ENCODE results near the gene RNF130. TPM values are rescaled to one million over a fixed set of nuclear protein-coding genes. Genes with fewer than 3 reads are reported as not detected.

The RNF130 gene
- total RNA-seq, 1 donor from 2014 or later, result 29.8 TPM

GRCh38 chr5:180053061-180053602, 18.4 kb downstream of the RNF130 start:
- H3K36me3 Mint-ChIP-seq (ENCODE audit: low read depth, unreplicated experiment), result no peaks in the 10 kb centered on the region
- H3K9me3 Mint-ChIP-seq (ENCODE audit: unreplicated experiment), result no peaks in the 10 kb centered on the region
- H3K27me3 Mint-ChIP-seq (ENCODE audit: low read depth, unreplicated experiment), result no peaks in the 10 kb centered on the region
- TF ChIP-seq, protein P1, sequence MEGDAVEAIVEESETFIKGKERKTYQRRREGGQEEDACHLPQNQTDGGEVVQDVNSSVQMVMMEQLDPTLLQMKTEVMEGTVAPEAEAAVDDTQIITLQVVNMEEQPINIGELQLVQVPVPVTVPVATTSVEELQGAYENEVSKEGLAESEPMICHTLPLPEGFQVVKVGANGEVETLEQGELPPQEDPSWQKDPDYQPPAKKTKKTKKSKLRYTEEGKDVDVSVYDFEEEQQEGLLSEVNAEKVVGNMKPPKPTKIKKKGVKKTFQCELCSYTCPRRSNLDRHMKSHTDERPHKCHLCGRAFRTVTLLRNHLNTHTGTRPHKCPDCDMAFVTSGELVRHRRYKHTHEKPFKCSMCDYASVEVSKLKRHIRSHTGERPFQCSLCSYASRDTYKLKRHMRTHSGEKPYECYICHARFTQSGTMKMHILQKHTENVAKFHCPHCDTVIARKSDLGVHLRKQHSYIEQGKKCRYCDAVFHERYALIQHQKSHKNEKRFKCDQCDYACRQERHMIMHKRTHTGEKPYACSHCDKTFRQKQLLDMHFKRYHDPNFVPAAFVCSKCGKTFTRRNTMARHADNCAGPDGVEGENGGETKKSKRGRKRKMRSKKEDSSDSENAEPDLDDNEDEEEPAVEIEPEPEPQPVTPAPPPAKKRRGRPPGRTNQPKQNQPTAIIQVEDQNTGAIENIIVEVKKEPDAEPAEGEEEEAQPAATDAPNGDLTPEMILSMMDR (IDR thresholded peaks at IDR 0.05; ENCODE audit: insufficient read depth, low read depth, low read length), result no peak
- TF ChIP-seq EZH2 (IDR thresholded peaks at IDR 0.05; ENCODE audit: insufficient read depth, low read length), result no peak
- Histone ChIP-seq H2AFZ (ENCODE audit: low read depth, low read length) (no peak overlapping the region), H3K36me3 (ENCODE audit: insufficient read depth, low read length) (no peaks in the 10 kb centered on the region), H3K4me2 (ENCODE audit: low read length) (no peak overlapping the region), H3K9ac (ENCODE audit: low read length) (no peak overlapping the region), H4K20me1 (ENCODE audit: insufficient read depth, low read length) (peaks cover 56% of the 10 kb centered on the region), H3K4me1 (ENCODE audit: insufficient read depth, low read length) (peaks cover 15% of the 10 kb centered on the region), H3K4me3 (ENCODE audit: insufficient read depth, low read depth, low read length) (no peak overlapping the region), H3K27ac (ENCODE audit: low read depth, low read length) (no peak overlapping the region), H3K27me3 (ENCODE audit: insufficient read depth, low read length) (no peaks in the 10 kb centered on the region), H3K9me3 (ENCODE audit: insufficient read depth, low read depth, low read length) (no peaks in the 10 kb centered on the region), H3K79me2 (ENCODE audit: insufficient read depth, low read length) (peaks cover 72% of the 10 kb centered on the region)
- FAIRE-seq, result no peak
- H3K4me3 Mint-ChIP-seq (ENCODE audit: unreplicated experiment), result no peak overlapping the region
- peaks cover 33% of the 10 kb centered on the region for H3K4me1 Mint-ChIP-seq (ENCODE audit: low read depth, unreplicated experiment)
- H3K27ac Mint-ChIP-seq (ENCODE audit: unreplicated experiment), result no peak overlapping the region
- DNase-seq (ENCODE audit: low read depth), result no peak

- Mint-ChIP-seq H3K36me3 (ENCODE audit: low read depth, unreplicated experiment) (no peaks in the 10 kb centered on the region), H3K27ac (ENCODE audit: unreplicated experiment) (no peak overlapping the region), H3K4me3 (ENCODE audit: unreplicated experiment) (no peak overlapping the region), H3K27me3 (ENCODE audit: low read depth, unreplicated experiment) (no peaks in the 10 kb centered on the region), H3K9me3 (ENCODE audit: unreplicated experiment) (no peaks in the 10 kb centered on the region), H3K4me1 (ENCODE audit: low read depth, unreplicated experiment) (peaks cover 27% of the 10 kb centered on the region)
- Histone ChIP-seq H3K27me3 (ENCODE audit: insufficient read depth, low read length) (no peaks in the 10 kb centered on the region), H3K9ac (ENCODE audit: low read length) (no peak overlapping the region), H4K20me1 (ENCODE audit: insufficient read depth, low read length) (peaks cover 56% of the 10 kb centered on the region), H3K9me3 (ENCODE audit: insufficient read depth, low read depth, low read length) (no peaks in the 10 kb centered on the region), H3K27ac (ENCODE audit: low read depth, low read length) (no peak overlapping the region), H3K4me1 (ENCODE audit: insufficient read depth, low read length) (peaks cover 12% of the 10 kb centered on the region), H3K4me2 (ENCODE audit: low read length) (no peak overlapping the region), H3K36me3 (ENCODE audit: insufficient read depth, low read length) (no peaks in the 10 kb centered on the region), H3K4me3 (ENCODE audit: insufficient read depth, low read depth, low read length) (no peak overlapping the region), H2AFZ (ENCODE audit: low read depth, low read length) (no peak overlapping the region), H3K79me2 (ENCODE audit: insufficient read depth, low read length) (peaks cover 71% of the 10 kb centered on the region)
- DNase-seq (ENCODE audit: low read depth), result no peak
- FAIRE-seq, result no peak
- TF ChIP-seq EZH2 (IDR thresholded peaks at IDR 0.05; ENCODE audit: insufficient read depth, low read length), result no peak
- TF ChIP-seq, protein P1 (IDR thresholded peaks at IDR 0.05; ENCODE audit: insufficient read depth, low read depth, low read length), result no peak
Observed at GRCh38 chr5:180052211-180052818, 19.2 kb downstream of the RNF130 start.

All from astrocyte (in vitro differentiated cells and primary cell).